Measurements from ENCODE around the gene KRTAP10-6.
A peak's percentile ranks its signal among the peaks of the same experiment; 100 is the strongest.
"Not testable (repeated sequence)": the region's sequence is repeated elsewhere in the genome, so short reads cannot be mapped to it uniquely, and the experiment has no call there.

The KRTAP10-6 gene

GRCh38 chr21:44592446-44593311 lies at the start of gene KRTAP10-6:
KRTAP10-6 (minus strand) TSS chr21:44592505; CDS start chr21:44592484, 21 bp downstream.
- DNase-seq (ENCODE audit: low read depth) = no peak

GRCh38 chr21:44640761-44641160 lies 48.5 kb upstream of the KRTAP10-6 start:
- DNase-seq (ENCODE audit: low read depth) = no peak

- DNase-seq (ENCODE audit: low read depth) = no peak
Observed at GRCh38 chr21:44639331-44639655, 47.0 kb upstream of the KRTAP10-6 start.

GRCh38 chr21:44638506-44639330 lies 46.4 kb upstream of the KRTAP10-6 start:
- not testable (repeated sequence) for DNase-seq (ENCODE audit: low read depth)

- not testable (repeated sequence) for DNase-seq (ENCODE audit: low read depth)
Observed at GRCh38 chr21:44637851-44638348, 45.6 kb upstream of the KRTAP10-6 start.

- DNase-seq (ENCODE audit: low read depth) = no peak
Observed at GRCh38 chr21:44637018-44637850, 44.9 kb upstream of the KRTAP10-6 start, which contains the start of gene KRTAP10-10. KRTAP10-10 (plus strand) TSS chr21:44637356; CDS start chr21:44637418, 62 bp downstream.

- DNase-seq (ENCODE audit: low read depth) = no peak
Observed at GRCh38 chr21:44636209-44637017, 44.1 kb upstream of the KRTAP10-6 start.

GRCh38 chr21:44632067-44632466 lies 39.8 kb upstream of the KRTAP10-6 start:
- DNase-seq (ENCODE audit: low read depth) = no peak

- no peak for DNase-seq (ENCODE audit: low read depth)
Observed at GRCh38 chr21:44630440-44630839, 38.1 kb upstream of the KRTAP10-6 start.

- DNase-seq (ENCODE audit: low read depth) = no peak
Observed at GRCh38 chr21:44628707-44629391, 36.5 kb upstream of the KRTAP10-6 start.

GRCh38 chr21:44627831-44628233 lies 35.5 kb upstream of the KRTAP10-6 start:
- DNase-seq (ENCODE audit: low read depth) = not testable (repeated sequence)

GRCh38 chr21:44627181-44627822 lies 35.0 kb upstream of the KRTAP10-6 start:
- not testable (repeated sequence) for DNase-seq (ENCODE audit: low read depth)

GRCh38 chr21:44626673-44627143 lies 34.4 kb upstream of the KRTAP10-6 start, which contains the start of gene KRTAP10-9:
KRTAP10-9 (plus strand) TSS chr21:44627093; CDS start chr21:44627172, 79 bp downstream.
- DNase-seq (ENCODE audit: low read depth) = no peak

- no peak for DNase-seq (ENCODE audit: low read depth)
Observed at GRCh38 chr21:44626262-44626661, 34.0 kb upstream of the KRTAP10-6 start.

- DNase-seq (ENCODE audit: low read depth) = no peak
Observed at GRCh38 chr21:44625756-44626155, 33.5 kb upstream of the KRTAP10-6 start.

GRCh38 chr21:44623575-44623974 lies 31.3 kb upstream of the KRTAP10-6 start:
- DNase-seq (ENCODE audit: low read depth) = no peak

GRCh38 chr21:44619886-44620285 lies 27.6 kb upstream of the KRTAP10-6 start:
- DNase-seq (ENCODE audit: low read depth) = no peak

- peak; percentile 22 for DNase-seq (ENCODE audit: low read depth)
Observed at GRCh38 chr21:44618909-44619308, 26.6 kb upstream of the KRTAP10-6 start.

- DNase-seq (ENCODE audit: low read depth) = no peak
Observed at GRCh38 chr21:44618504-44618903, 26.2 kb upstream of the KRTAP10-6 start.

All from activated T-cell treated with anti-CD3 and anti-CD28 coated beads for 48 hours (primary cell).